ENCODE data around the gene ENPEP. TPM values are rescaled to one million over a fixed set of nuclear protein-coding genes. Genes with fewer than 3 reads are reported as not detected.
"Not testable (repeated sequence)": the region's sequence is repeated elsewhere in the genome, so short reads cannot be mapped to it uniquely, and the experiment has no call there.

Gene ENPEP
- 1.4 and 1.7 TPM in 2 replicates for total RNA-seq
- long read RNA-seq, partial matches to known transcripts = 0 of 6 reads
- long read RNA-seq, other reads (novel, unspliced or antisense) = 6 of 6 reads

DNA sequence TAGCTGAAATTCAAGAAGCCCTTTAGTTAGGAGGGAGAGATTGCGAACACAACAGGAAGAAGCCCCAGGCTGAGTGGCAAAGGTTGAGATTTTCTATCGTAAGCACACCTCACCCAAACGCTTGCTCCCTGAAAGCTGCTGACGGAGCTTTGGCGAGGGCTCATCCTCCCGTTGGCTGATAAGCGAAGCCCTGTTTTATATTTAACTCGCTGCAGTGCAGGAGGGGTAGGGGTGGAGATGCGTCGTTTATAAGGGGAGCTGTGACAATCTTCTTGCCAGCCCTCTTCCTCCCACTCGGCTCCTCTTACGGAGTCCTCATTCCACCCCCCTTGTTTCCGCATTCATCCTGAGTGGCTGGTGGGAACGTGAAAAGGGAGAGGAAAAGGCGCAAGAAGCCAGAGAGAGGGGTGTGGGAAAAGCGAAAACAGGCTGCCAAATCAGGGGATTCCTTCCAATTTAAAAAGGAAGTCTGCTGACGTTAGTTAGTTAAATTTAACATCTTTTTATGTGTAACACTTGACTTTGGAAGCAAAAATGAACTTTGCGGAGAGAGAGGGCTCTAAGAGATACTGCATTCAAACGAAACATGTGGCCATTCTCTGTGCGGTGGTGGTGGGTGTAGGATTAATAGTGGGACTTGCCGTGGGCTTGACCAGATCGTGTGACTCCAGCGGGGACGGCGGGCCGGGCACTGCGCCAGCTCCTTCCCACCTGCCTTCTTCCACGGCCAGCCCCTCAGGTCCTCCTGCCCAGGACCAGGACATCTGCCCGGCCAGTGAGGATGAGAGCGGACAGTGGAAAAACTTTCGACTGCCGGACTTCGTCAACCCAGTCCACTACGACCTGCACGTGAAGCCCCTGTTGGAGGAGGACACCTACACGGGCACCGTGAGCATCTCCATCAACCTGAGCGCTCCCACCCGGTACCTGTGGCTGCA lies at the start of gene ENPEP:
Gene ENPEP (plus strand): TSS at position 275 of the 938 bp plus-strand sequence. CDS start 260 bp downstream, at position 535.
- TF ChIP-seq CTCF (IDR thresholded peaks at IDR 0.05; ENCODE audit: unreplicated experiment) = no peak
- Mint-ChIP-seq H3K9me3 (ENCODE audit: low read depth) (no peaks in the 10 kb centered on the region), H3K4me3 (ENCODE audit: low read depth) (peak within 1 kb of the TSS; percentile 6), H3K27ac (no peak within 1 kb of the TSS), H3K36me3 (ENCODE audit: insufficient read depth) (peaks cover 1% of the 10 kb centered on the region), H3K27me3 (peaks cover 72% of the 10 kb centered on the region), H3K4me1 (ENCODE audit: low read depth) (peaks cover 15% of the 10 kb centered on the region)
- no peak for DNase-seq (ENCODE audit: low spot score, unreplicated experiment)

DNA sequence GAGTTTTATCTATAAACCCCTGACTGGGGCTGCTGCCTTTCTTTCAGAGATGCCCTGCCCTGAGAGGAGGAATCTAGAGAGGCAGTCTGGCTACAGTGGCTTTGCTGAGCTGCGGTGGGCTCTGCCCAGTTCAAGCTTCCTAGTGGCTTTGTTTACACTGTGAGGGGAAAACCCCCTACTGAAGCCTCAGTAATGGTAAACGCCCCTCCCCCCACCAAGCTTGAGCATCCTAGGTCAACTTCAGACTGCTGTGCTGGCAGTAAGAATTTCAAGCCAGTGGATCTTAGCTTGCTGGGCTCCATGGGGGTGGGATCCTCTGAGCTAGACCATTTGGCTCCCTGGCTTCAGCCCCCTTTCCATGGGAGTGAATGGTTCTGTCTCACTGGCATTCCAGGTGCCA lies 44.1 kb upstream of the ENPEP start:
- H3K27ac Mint-ChIP-seq; H3K27me3 Mint-ChIP-seq; H3K4me1 Mint-ChIP-seq (ENCODE audit: low read depth); H3K36me3 Mint-ChIP-seq (ENCODE audit: insufficient read depth); H3K4me3 Mint-ChIP-seq (ENCODE audit: low read depth); DNase-seq (ENCODE audit: low spot score, unreplicated experiment): not testable (repeated sequence)
- peaks cover 30% of the 10 kb centered on the region for H3K9me3 Mint-ChIP-seq (ENCODE audit: low read depth)

DNA sequence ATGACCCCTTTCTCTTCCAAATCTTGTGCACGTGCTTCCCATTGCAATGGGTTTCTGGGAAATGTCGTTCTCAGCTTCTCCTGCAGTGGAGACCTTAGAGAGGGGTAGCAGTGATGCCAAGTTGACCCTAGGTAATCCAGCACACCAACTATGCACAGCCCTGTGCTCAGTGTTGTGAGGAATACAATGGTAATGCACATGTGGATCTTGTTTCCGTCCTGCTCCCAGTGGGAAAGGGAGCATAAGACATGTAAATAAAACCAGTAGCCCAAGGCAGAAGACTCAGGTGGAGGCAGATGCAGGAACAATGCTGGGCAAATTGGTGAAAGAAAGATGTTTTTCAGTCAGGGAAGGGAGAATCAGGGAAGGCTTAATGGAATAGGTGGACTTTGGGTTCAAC lies 38.7 kb upstream of the ENPEP start:
- not testable (repeated sequence) for H3K27me3 Mint-ChIP-seq; H3K4me1 Mint-ChIP-seq (ENCODE audit: low read depth); H3K9me3 Mint-ChIP-seq (ENCODE audit: low read depth); DNase-seq (ENCODE audit: low spot score, unreplicated experiment); H3K36me3 Mint-ChIP-seq (ENCODE audit: insufficient read depth); H3K27ac Mint-ChIP-seq; H3K4me3 Mint-ChIP-seq (ENCODE audit: low read depth)

- H3K36me3 Mint-ChIP-seq (ENCODE audit: insufficient read depth); H3K4me1 Mint-ChIP-seq (ENCODE audit: low read depth); H3K27ac Mint-ChIP-seq; H3K27me3 Mint-ChIP-seq; DNase-seq (ENCODE audit: low spot score, unreplicated experiment); H3K9me3 Mint-ChIP-seq (ENCODE audit: low read depth); H3K4me3 Mint-ChIP-seq (ENCODE audit: low read depth): not testable (repeated sequence)
Measured at GRCh38 chr4:110439209-110439608, 36.7 kb upstream of the ENPEP start.

DNA sequence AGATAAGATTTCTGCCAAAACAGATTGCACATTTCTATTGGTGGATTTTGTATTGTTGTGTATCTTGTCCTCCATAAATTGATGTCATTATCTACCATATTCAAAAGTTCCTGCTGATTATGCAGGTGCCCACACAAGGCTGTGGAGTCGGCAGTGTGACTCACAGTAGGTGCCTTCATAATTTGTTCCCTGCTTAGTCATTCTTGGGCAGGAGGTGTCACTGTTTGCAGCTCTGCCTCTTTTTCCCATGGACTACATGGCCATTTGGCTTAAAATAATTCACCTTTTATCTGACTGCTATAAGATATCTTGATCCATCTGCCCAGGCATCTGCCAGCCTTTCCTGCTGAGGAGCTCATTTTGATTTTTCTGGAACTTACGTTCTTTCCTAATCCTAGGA lies 33.6 kb upstream of the ENPEP start:
- TF ChIP-seq CTCF (IDR thresholded peaks at IDR 0.05; ENCODE audit: unreplicated experiment) = no peak
- no peaks in the 10 kb centered on the region for H3K4me1 Mint-ChIP-seq (ENCODE audit: low read depth)
- H3K27ac Mint-ChIP-seq = no peak overlapping the region
- peaks cover 3% of the 10 kb centered on the region for H3K27me3 Mint-ChIP-seq
- no peaks in the 10 kb centered on the region for H3K36me3 Mint-ChIP-seq (ENCODE audit: insufficient read depth)
- no peak overlapping the region for H3K4me3 Mint-ChIP-seq (ENCODE audit: low read depth)
- no peaks in the 10 kb centered on the region for H3K9me3 Mint-ChIP-seq (ENCODE audit: low read depth)
- DNase-seq (ENCODE audit: low spot score, unreplicated experiment) = no peak

DNA sequence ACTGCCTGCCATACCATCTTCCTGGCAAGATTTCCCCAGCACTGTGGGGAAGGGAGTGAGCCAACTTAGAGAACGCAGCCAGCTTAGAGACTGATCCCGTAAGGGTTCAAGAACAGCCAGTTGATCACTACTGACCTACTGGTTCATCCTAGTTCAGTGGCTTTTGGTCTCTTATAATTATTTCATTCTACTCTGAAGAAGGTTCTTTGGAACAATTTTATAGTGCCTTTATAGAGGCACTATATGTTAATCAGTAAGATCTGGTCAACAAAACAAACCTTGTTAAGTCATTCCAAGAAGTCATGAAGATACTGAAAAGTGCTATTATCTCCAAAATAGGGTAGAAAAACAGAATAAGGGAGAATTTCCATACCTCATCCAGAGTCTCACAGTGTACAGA lies 33.2 kb upstream of the ENPEP start:
- Mint-ChIP-seq H3K27me3 (peaks cover 3% of the 10 kb centered on the region), H3K4me3 (ENCODE audit: low read depth) (no peak overlapping the region), H3K4me1 (ENCODE audit: low read depth) (no peaks in the 10 kb centered on the region), H3K9me3 (ENCODE audit: low read depth) (no peaks in the 10 kb centered on the region), H3K36me3 (ENCODE audit: insufficient read depth) (no peaks in the 10 kb centered on the region), H3K27ac (no peak overlapping the region)
- TF ChIP-seq CTCF (IDR thresholded peaks at IDR 0.05; ENCODE audit: unreplicated experiment) = no peak
- DNase-seq (ENCODE audit: low spot score, unreplicated experiment) = no peak

DNA sequence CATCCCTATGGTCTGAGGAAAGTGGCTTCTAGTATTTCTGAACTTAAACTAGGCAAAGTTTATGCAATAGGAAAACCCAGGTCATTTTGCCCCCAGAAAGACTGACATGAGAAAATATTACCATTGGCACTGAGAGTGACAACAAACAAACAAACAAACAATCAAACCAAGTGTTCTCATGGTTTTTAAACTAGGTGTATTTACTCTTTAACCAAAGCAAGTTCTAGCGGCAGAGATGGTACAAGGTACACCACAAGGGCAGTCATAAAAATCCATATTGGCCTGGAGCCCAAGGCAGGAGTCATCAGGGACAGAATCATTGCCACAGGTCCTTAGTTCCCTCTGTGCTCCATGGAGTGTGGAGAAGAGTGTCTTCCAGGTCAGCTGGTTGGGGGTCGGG lies 26.0 kb upstream of the ENPEP start:
- no peak for TF ChIP-seq CTCF (IDR thresholded peaks at IDR 0.05; ENCODE audit: unreplicated experiment)
- no peak overlapping the region for H3K4me3 Mint-ChIP-seq (ENCODE audit: low read depth)
- no peak for DNase-seq (ENCODE audit: low spot score, unreplicated experiment)
- no peaks in the 10 kb centered on the region for H3K9me3 Mint-ChIP-seq (ENCODE audit: low read depth)
- no peak overlapping the region for H3K27ac Mint-ChIP-seq
- H3K4me1 Mint-ChIP-seq (ENCODE audit: low read depth) = no peaks in the 10 kb centered on the region
- no peaks in the 10 kb centered on the region for H3K27me3 Mint-ChIP-seq
- no peaks in the 10 kb centered on the region for H3K36me3 Mint-ChIP-seq (ENCODE audit: insufficient read depth)
